Breast epithelium (tissue), 4 donors: ENCODE results near the gene ZC3H4. TPM values are rescaled to one million over a fixed set of nuclear protein-coding genes. Genes with fewer than 3 reads are reported as not detected.

Experiments used
- DNase-seq, 2 donors: peaks; one replicate each; pipeline ENCODE4 v3.0.0-alpha.2; 2019; ENCODE audit warnings: low spot score in 2 of 2
- H3K27ac ChIP-seq, 2 donors: fragments of 200-600 bp; sonication (generic) in 1 of 2; one replicate each; pipeline ENCODE4 v1.5.1; 2016 to 2019; ENCODE audit warnings: mild to moderate bottlenecking in 1 of 2
- H3K27me3 ChIP-seq, 2 donors: fragments of 200-600 bp; sonication (generic) in 1 of 2; one replicate each; pipeline versions ENCODE4 v1.5.1 to v1.6.0; 2017 to 2019; ENCODE audit warnings: control low read depth in 1 of 2, mild to moderate bottlenecking in 1 of 2
- H3K36me3 ChIP-seq: fragments of 200-600 bp; one replicate; pipeline ENCODE4 v1.5.1; 2019
- H3K4me1 ChIP-seq, 2 donors: fragments of 200-600 bp; sonication (generic); one replicate each; pipeline ENCODE4 v1.5.1; 2016 to 2019; ENCODE audit warnings: control low read depth in 1 of 2
- H3K4me3 ChIP-seq, 3 donors: fragments of 200-600 bp; sonication (generic); 1 replicate in 2 of 3; 2 replicates in 1 of 3; pipeline ENCODE4 v1.5.1; 2016 to 2019; ENCODE audit warnings: mild to moderate bottlenecking in 3 of 3, moderate library complexity in 2 of 3
- H3K9me3 ChIP-seq, 2 donors: fragments of 200-600 bp; sonication (generic) in 1 of 2; one replicate each; pipeline ENCODE4 v1.5.1; 2016 to 2019; ENCODE audit warnings: control low read depth in 1 of 2
- CTCF ChIP-seq, 3 donors: fragments of 450-650 bp; IDR thresholded peaks; one replicate each; pipeline ENCODE4 v1.5.1; 2016 to 2017; ENCODE audit warnings: antibody characterized with exemption in 3 of 3, mild to moderate bottlenecking in 3 of 3, moderate library complexity in 3 of 3
- POLR2A ChIP-seq: fragments of 450-650 bp; IDR thresholded peaks from one replicate; pipeline ENCODE4 v1.6.1; 2016; ENCODE audit warnings: antibody characterized with exemption, mild to moderate bottlenecking, moderate library complexity
- POLR2AphosphoS5 ChIP-seq, 3 donors: sonication (generic); formaldehyde crosslinking; IDR thresholded peaks; one replicate each; pipeline ENCODE4 v1.6.1; 2017; ENCODE audit warnings: antibody characterized with exemption in 3 of 3
- intact Hi-C: fragments of 100-400 bp; cut with DNase I; formaldehyde crosslinking; loops from one replicate; pipeline ENCODE4 v1.15.1; 2023; ENCODE audit warnings: low total_unique reads
- total RNA-seq, 3 donors: library from RNA; depleted of rRNA; stranded (reverse); fragments of >200 nt; gene quantifications; one replicate each; pipeline ENCODE4 v1.1.0, GENCODE V29; 2016

ZC3H4 gene
- total RNA-seq, 3 donors from 2014 or later: 17.7 to 23.4 (median 19.5) TPM

DNA sequence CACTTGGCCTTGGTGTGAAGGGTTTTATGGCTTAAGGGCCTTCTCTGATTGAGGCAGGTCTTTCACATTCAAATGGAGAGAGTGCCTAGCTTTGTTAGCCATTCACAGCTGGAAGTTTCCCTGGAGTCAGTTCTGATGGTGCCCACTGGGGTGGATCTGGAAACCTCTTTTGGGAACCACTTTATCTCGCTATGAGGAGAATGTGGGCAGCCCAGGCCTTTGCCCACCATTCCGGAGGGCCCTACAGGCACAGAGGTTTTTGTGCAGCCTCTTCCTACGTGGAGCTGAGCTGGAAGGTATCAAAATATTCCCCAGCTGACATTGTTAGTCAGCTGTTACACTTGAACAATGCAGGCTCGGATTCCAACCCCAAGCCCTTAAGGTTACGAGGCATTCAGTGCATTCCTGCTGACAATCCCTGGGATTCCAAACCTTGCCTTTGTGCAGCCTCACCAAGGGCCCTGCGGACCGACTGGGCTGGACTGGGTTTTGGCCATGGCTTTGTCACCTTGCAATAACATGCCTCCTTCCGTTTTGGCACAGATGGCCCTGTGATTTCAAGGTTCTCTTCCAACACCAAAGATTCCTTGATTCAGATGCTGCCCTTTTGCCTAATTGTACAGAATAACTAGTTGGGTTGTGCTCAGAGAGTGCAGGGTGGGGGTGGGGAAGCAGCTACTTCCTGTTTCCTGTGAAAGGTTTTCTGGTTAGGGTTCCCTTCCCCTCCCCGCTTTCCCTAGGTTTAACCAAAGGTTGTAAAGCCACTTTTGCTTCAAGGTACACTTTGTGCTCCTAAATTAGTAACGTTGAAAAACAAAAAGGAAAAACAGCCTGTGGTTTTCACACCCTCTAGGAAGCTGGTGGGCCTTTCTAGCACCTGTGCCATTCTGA lies 44.1 kb upstream of the ZC3H4 start:
- Histone ChIP-seq H3K27ac (peak overlapping the region; percentile 89 to 93), H3K36me3 (no peaks in the 10 kb centered on the region), H3K4me3 (peak overlapping the region in 2 of 3 donors; percentile 7 to 47), H3K9me3 (no peaks in the 10 kb centered on the region), H3K4me1 (peaks cover 11 to 21% of the 10 kb centered on the region in 2 donors), H3K27me3 (no peaks in the 10 kb centered on the region)
- TF ChIP-seq POLR2AphosphoS5 (IDR thresholded peaks at IDR 0.05) (peak in 2 of 3 donors; percentile 11 to 38), CTCF (IDR thresholded peaks at IDR 0.05) (peak in 2 of 3 donors; percentile 14 to 28), POLR2A (no peak)
- intact Hi-C loops: no loop called here
- DNase-seq: peak in 1 of 2 donors; percentile 58

DNA sequence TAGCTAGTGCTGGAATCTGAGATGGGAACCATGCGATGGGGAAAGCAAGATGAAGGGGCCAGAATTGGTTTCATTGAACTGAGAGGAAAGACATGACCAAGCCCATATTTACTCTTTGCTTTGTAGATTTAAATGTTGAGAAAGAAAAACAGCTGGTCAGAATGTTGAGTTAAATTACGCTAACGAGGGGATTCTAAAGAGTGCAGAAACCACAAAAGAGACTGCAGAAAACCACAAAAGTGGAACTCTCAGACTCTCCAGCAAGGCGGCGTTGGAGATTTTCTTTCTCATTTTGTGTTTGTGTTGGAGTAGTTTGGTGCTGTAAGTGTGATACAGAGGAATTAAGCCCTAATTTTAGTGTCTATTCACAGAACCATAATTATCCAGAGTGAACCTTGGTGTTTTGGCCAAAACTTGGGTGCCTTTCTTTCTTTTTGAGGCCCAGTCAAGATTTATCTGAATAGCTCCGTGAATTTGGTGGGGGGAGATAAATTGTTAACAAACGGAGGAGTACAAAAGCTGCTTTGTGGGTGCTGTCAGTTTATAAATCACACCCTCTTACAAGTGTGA lies 43.4 kb upstream of the ZC3H4 start:
- H3K27ac ChIP-seq: peak overlapping the region; percentile 89 to 93

GRCh38 chr19:47155148-47155547 lies 41.6 kb upstream of the ZC3H4 start:
- TF ChIP-seq CTCF (IDR thresholded peaks at IDR 0.05) (no peak), POLR2AphosphoS5 (IDR thresholded peaks at IDR 0.05) (no peak)
- Histone ChIP-seq H3K4me3 (no peak overlapping the region), H3K27ac (peak overlapping the region in 1 of 2 donors; percentile 48), H3K36me3 (no peaks in the 10 kb centered on the region), H3K4me1 (peaks cover 11 to 21% of the 10 kb centered on the region in 2 donors), H3K27me3 (no peaks in the 10 kb centered on the region), H3K9me3 (no peaks in the 10 kb centered on the region)
- intact Hi-C loops: no loop called here
- DNase-seq: no peak

More for the DNA sequence above, 43.4 kb upstream of the ZC3H4 start:
- Histone ChIP-seq H3K4me3 (no peak overlapping the region), H3K4me1 (peaks cover 11 to 21% of the 10 kb centered on the region in 2 donors), H3K9me3 (no peaks in the 10 kb centered on the region), H3K36me3 (no peaks in the 10 kb centered on the region), H3K27me3 (no peaks in the 10 kb centered on the region)
- TF ChIP-seq POLR2A (no peak), CTCF (IDR thresholded peaks at IDR 0.05) (no peak), POLR2AphosphoS5 (IDR thresholded peaks at IDR 0.05) (no peak)
- no peak for DNase-seq
- intact Hi-C loops: no loop called here

DNA sequence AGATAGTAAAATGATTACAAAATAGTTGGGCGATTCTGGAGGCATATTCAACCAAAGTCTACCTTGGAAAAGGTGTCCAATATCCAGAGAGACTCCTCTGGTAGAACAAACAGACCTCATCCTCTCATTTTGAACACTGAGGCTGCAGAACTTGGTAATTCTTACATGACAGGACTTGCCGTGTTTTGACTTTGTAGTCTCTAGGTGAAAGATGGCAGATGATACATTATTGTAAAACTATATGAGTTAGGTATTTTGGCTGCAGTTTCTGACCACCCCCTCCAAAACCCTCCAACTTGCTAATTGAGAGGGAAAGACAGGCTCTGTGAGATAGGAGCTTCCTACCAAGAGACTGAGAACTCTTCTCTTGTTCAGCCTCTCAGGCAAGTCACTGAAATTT lies 39.7 kb upstream of the ZC3H4 start:
- H3K4me3 ChIP-seq: no peak overlapping the region
- peaks cover 4 to 12% of the 10 kb centered on the region in 2 donors for H3K4me1 ChIP-seq
- no peaks in the 10 kb centered on the region for H3K36me3 ChIP-seq
- no peaks in the 10 kb centered on the region for H3K9me3 ChIP-seq
- no peak for TF ChIP-seq CTCF (IDR thresholded peaks at IDR 0.05)
- TF ChIP-seq POLR2AphosphoS5 (IDR thresholded peaks at IDR 0.05): no peak
- no peak for TF ChIP-seq POLR2A
- no peaks in the 10 kb centered on the region for H3K27me3 ChIP-seq
- peak overlapping the region; percentile 2 to 60 for H3K27ac ChIP-seq
- no peak for DNase-seq
- intact Hi-C loops: no loop called here

GRCh38 chr19:47152632-47153031 lies 39.1 kb upstream of the ZC3H4 start:
- Histone ChIP-seq H3K4me1 (peaks cover 0 to 5% of the 10 kb centered on the region in 2 donors), H3K27ac (peak overlapping the region in 1 of 2 donors; percentile 60), H3K36me3 (no peaks in the 10 kb centered on the region), H3K27me3 (no peaks in the 10 kb centered on the region), H3K4me3 (no peak overlapping the region), H3K9me3 (no peaks in the 10 kb centered on the region)
- DNase-seq: no peak
- TF ChIP-seq POLR2AphosphoS5 (IDR thresholded peaks at IDR 0.05): no peak
- no peak for TF ChIP-seq CTCF (IDR thresholded peaks at IDR 0.05)
- no peak for TF ChIP-seq POLR2A
- intact Hi-C loops: no loop called here
